SHP77 treated with DMSO at 0.1 percent for 48 hours (cell line): ENCODE measurements around the gene RPGR.

Experiments used
- DNase-seq: peaks from one replicate; lab custom pipeline; 2025; lab: John Stamatoyannopoulos, UW

RPGR gene

GRCh38 chrX:38327007-38327774, at the start of gene RPGR:
RPGR (minus strand) TSS chrX:38327509; CDS start chrX:38327367, 142 bp downstream.
- peak; percentile 45 for DNase-seq

GRCh38 chrX:38376747-38377146, 49.4 kb upstream of the RPGR start:
- DNase-seq = no peak

GRCh38 chrX:38375891-38376290, 48.6 kb upstream of the RPGR start:
- DNase-seq = no peak

- no peak for DNase-seq
Observed at GRCh38 chrX:38374431-38374830, 47.1 kb upstream of the RPGR start.

GRCh38 chrX:38371641-38372040, 44.3 kb upstream of the RPGR start:
- no peak for DNase-seq

- DNase-seq = no peak
Observed at GRCh38 chrX:38368774-38369173, 41.5 kb upstream of the RPGR start.

GRCh38 chrX:38365954-38366353, 38.6 kb upstream of the RPGR start:
- no peak for DNase-seq

- no peak for DNase-seq
Observed at GRCh38 chrX:38363046-38363445, 35.7 kb upstream of the RPGR start.

- DNase-seq = no peak
Observed at GRCh38 chrX:38357747-38358673, 30.7 kb upstream of the RPGR start.

GRCh38 chrX:38356401-38356800, 29.1 kb upstream of the RPGR start:
- no peak for DNase-seq

GRCh38 chrX:38352362-38352761, 25.1 kb upstream of the RPGR start, which contains the start of gene OTC:
OTC (plus strand) TSS chrX:38352604; CDS start chrX:38352697, 93 bp downstream.
- DNase-seq = no peak

- DNase-seq = no peak
Observed at GRCh38 chrX:38351346-38351745, 24.0 kb upstream of the RPGR start.

GRCh38 chrX:38347136-38347535, 19.8 kb upstream of the RPGR start:
- no peak for DNase-seq

GRCh38 chrX:38346150-38346549, 18.8 kb upstream of the RPGR start:
- no peak for DNase-seq

- DNase-seq = no peak
Observed at GRCh38 chrX:38342853-38343778, 15.8 kb upstream of the RPGR start.

- no peak for DNase-seq
Observed at GRCh38 chrX:38341442-38341841, 14.1 kb upstream of the RPGR start.

GRCh38 chrX:38336538-38337240, 9.4 kb upstream of the RPGR start:
- DNase-seq = no peak

- no peak for DNase-seq
Observed at GRCh38 chrX:38335382-38335781, 8.1 kb upstream of the RPGR start.

GRCh38 chrX:38332505-38332904, 5.2 kb upstream of the RPGR start:
- no peak for DNase-seq

- no peak for DNase-seq
Observed at GRCh38 chrX:38327775-38328081, 419 bp upstream of the RPGR start.

GRCh38 chrX:38326086-38326485, 1.2 kb downstream of the RPGR start:
- no peak for DNase-seq
